Chondrocyte (in vitro differentiated cells): Measurements from ENCODE around the gene GINS2. TPM values are rescaled to one million over a fixed set of nuclear protein-coding genes. Genes with fewer than 3 reads are reported as not detected.

Source experiments
- DNase-seq: peaks from one replicate; pipeline ENCODE4 v3.0.0; 2021; ENCODE audit warnings: mixed read lengths, low spot score
- H3K27ac Mint-ChIP-seq: one replicate; pipeline ENCODE4 v1.8.0; 2021; ENCODE audit warnings: mild to moderate bottlenecking, moderate library complexity, mixed read lengths; ENCODE audit not compliant: unreplicated experiment
- H3K27me3 Mint-ChIP-seq: 2 replicates; pipeline ENCODE4 v1.8.0; 2021; ENCODE audit warnings: low read depth, mixed read lengths
- H3K36me3 Mint-ChIP-seq: 2 replicates; pipeline ENCODE4 v1.8.0; 2021; ENCODE audit warnings: low read depth, mixed read lengths
- H3K4me1 Mint-ChIP-seq: 2 replicates; pipeline ENCODE4 v1.8.0; 2021; ENCODE audit warnings: low read depth, mild to moderate bottlenecking, mixed read lengths
- H3K4me3 Mint-ChIP-seq: one replicate; pipeline ENCODE4 v1.8.0; 2021; ENCODE audit warnings: mild to moderate bottlenecking, moderate library complexity, mixed read lengths; ENCODE audit not compliant: unreplicated experiment
- H3K9me3 Mint-ChIP-seq: 2 replicates; pipeline ENCODE4 v1.8.0; 2021; ENCODE audit warnings: low read depth, mixed read lengths
- total RNA-seq: library from RNA; stranded (reverse); gene quantifications from 3 replicates; pipeline ENCODE4 v1.2.1, GENCODE V29; 2021
- TF ChIP-seq, protein P1 (sequence below): fragments of 200-600 bp; sonication (generic); IDR thresholded peaks from 2 replicates; pipeline ENCODE4 v1.5.0; 2021; ENCODE audit warnings: antibody characterized with exemption, mild to moderate bottlenecking, moderate library complexity

The GINS2 gene
- total RNA-seq, 1 donor from 2014 or later: 3.8 TPM

GRCh38 chr16:85733839-85734170 is 45.1 kb upstream of the GINS2 start:
- DNase-seq: no peak
- H3K4me1 Mint-ChIP-seq: no peaks in the 10 kb centered on the region
- TF ChIP-seq, protein P1, sequence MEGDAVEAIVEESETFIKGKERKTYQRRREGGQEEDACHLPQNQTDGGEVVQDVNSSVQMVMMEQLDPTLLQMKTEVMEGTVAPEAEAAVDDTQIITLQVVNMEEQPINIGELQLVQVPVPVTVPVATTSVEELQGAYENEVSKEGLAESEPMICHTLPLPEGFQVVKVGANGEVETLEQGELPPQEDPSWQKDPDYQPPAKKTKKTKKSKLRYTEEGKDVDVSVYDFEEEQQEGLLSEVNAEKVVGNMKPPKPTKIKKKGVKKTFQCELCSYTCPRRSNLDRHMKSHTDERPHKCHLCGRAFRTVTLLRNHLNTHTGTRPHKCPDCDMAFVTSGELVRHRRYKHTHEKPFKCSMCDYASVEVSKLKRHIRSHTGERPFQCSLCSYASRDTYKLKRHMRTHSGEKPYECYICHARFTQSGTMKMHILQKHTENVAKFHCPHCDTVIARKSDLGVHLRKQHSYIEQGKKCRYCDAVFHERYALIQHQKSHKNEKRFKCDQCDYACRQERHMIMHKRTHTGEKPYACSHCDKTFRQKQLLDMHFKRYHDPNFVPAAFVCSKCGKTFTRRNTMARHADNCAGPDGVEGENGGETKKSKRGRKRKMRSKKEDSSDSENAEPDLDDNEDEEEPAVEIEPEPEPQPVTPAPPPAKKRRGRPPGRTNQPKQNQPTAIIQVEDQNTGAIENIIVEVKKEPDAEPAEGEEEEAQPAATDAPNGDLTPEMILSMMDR: no peak
- H3K4me3 Mint-ChIP-seq: no peak overlapping the region
- H3K36me3 Mint-ChIP-seq: no peaks in the 10 kb centered on the region
- H3K9me3 Mint-ChIP-seq: no peaks in the 10 kb centered on the region
- H3K27me3 Mint-ChIP-seq: no peaks in the 10 kb centered on the region
- H3K27ac Mint-ChIP-seq: no peak overlapping the region

DNA sequence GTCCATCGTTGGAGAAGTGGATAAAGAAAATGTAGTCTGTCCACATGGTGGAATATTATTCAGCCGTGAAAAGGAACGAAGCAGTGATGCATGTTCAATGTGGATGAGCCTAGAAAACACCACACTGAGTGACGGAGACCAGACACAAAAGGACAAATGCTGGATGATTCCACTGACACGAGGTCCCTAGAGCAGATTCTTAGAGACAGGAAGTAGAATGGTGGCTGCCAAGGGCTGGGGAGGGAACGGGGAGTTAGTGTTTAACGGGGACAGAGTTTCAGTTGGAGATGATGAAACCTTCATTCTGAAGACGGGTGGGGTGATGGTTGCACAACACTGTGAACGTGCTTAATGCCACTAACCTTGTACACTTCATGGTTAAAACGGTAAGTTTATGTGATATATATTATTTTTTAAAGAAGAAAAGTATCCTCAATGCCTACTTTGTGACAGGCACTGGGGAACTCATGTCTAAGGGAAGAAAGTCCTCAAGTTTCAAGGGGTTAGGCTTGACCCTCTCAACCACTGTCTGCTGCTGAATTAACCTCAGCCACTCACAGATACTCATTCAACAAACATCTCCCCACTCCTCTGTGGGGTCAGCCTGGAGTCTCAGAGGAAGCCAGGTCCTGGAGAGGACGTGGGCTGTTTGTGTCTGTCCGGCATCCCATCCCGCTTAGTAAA is 44.5 kb upstream of the GINS2 start:
- Mint-ChIP-seq H3K36me3 (no peaks in the 10 kb centered on the region), H3K4me3 (no peak overlapping the region), H3K4me1 (no peaks in the 10 kb centered on the region), H3K27ac (no peak overlapping the region), H3K27me3 (no peaks in the 10 kb centered on the region), H3K9me3 (no peaks in the 10 kb centered on the region)
- TF ChIP-seq, protein P1: no peak
- DNase-seq: no peak

- no peak for DNase-seq
Measured at GRCh38 chr16:85731179-85731578, 42.4 kb upstream of the GINS2 start.

DNA sequence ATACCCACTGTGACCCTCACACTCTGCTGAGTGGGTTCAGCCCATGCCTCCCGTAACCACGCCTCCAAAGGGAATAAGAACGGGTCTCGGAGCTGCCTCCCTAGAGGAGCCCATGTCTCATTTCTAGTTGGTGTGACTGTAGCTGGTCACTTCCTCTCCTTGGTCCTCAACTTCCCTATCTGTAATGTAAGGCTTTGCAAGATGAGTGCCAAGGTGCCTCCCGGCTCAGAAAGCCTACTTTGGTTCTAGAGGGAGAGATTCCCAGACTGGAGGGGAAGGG is 41.4 kb upstream of the GINS2 start:
- no peaks in the 10 kb centered on the region for H3K4me1 Mint-ChIP-seq
- H3K36me3 Mint-ChIP-seq: peaks cover 1% of the 10 kb centered on the region
- H3K27ac Mint-ChIP-seq: no peak overlapping the region
- no peak overlapping the region for H3K4me3 Mint-ChIP-seq
- peaks cover 15% of the 10 kb centered on the region for H3K27me3 Mint-ChIP-seq
- TF ChIP-seq, protein P1: no peak
- DNase-seq: no peak
- H3K9me3 Mint-ChIP-seq: no peaks in the 10 kb centered on the region

More at GRCh38 chr16:85731179-85731578, 42.4 kb upstream of the GINS2 start:
- peaks cover 1% of the 10 kb centered on the region for H3K36me3 Mint-ChIP-seq
- no peaks in the 10 kb centered on the region for H3K9me3 Mint-ChIP-seq
- no peaks in the 10 kb centered on the region for H3K4me1 Mint-ChIP-seq
- no peak overlapping the region for H3K4me3 Mint-ChIP-seq
- H3K27me3 Mint-ChIP-seq: peaks cover 12% of the 10 kb centered on the region
- H3K27ac Mint-ChIP-seq: no peak overlapping the region
- TF ChIP-seq, protein P1: no peak

DNA sequence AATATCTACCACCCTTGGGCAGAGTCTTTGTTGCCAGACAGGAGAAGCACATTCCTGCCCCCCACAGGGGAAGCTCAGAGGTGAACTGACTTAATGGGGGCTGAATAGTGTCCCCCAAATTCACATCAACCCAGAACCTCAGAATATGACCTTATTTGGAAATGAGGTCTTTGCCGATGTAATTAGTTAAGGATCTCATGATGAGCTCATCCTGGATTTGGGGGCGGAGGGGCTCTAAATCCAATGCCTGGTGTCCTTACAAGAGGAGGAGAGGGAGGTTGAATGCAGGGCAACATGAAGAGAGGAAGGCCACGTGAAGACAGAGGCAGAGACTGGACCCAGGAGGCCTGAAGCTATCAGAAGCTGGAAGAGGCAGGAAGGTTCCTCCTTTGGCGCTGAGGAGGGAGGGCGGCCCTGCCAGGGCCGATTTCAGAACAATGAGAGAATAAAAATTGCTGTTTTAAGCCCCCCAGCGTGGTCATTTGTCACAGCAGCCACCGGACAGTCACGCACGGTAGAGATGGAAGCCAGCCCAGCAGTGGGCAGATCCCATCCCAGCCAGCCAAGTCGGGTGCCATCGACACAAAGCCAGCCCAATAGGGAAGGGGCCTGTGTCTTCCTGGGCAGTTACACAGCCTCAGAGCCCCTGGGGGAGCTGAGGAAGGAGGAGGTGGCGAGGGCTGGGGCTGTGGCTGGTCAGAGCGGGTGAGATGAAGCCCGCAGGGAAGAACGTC is 40.9 kb upstream of the GINS2 start:
- Mint-ChIP-seq H3K4me3 (no peak overlapping the region), H3K36me3 (peaks cover 1% of the 10 kb centered on the region), H3K4me1 (no peaks in the 10 kb centered on the region), H3K9me3 (no peaks in the 10 kb centered on the region), H3K27me3 (peaks cover 15% of the 10 kb centered on the region), H3K27ac (no peak overlapping the region)
- TF ChIP-seq, protein P1: no peak
- no peak for DNase-seq
